Stimulated activated naive CD4-positive, alpha-beta T cell (primary cell): ENCODE results near the gene TOMM6.
"Not testable (repeated sequence)": the region's sequence is repeated elsewhere in the genome, so short reads cannot be mapped to it uniquely, and the experiment has no call there.

Experiments
- DNase-seq, 6 experiments: peaks; one replicate each; lab custom pipeline; 2025; lab: John Stamatoyannopoulos, UW

Gene TOMM6

DNA sequence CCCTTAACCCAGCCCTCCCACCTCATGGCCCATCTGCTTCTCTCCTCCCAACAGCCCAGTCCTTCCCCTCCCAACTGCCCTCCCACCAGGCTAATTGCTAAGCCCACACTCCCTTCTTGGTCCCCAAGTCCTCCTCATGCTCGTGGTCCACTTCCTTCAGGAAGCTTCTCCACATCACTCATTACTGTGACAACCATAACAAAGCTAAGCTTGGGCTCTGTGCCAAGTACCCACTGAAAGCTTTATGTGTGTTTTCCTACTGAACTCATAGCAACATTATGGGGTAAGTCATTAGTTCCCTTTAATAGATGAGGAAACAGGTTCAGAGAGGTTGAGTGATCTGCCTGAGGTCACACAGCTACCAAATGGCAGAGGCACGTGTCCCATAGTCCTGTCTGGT is 24.0 kb upstream of the TOMM6 start:
- no peak for DNase-seq

DNA sequence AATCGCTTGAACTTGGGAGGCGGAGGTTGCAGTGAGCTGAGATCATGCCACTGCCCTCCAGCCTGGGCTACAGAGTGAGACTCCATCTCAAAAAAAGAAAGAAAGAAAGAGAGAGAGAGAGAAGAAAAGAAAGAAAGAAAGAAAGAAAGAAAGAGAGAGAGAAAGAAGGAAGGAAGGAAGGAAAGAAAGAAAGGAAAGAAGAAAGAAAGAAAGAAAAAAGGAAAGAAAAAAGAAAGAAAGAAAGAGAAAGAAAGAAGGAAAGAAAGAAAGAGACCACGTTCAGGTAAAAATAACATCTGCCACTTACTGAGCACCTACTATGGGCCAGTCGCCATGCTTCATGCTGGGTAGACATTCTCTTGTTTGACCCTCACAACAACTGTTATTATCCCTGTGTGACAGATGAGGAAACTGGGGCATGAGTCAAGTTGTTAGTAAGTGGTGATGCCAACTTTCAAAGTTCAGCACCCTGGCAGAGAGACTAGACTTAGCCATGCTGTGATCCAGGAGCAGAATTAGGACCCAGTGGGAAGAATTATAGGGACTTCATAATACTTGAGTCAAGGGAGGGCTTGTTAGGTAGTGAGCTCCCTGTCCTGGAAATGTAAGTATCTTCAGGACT is 21.3 kb upstream of the TOMM6 start:
- not testable (repeated sequence) for DNase-seq

GRCh38 chr6:41767112-41767833 is 20.2 kb upstream of the TOMM6 start:
- no peak for DNase-seq

GRCh38 chr6:41768545-41769308 is 18.8 kb upstream of the TOMM6 start:
- no peak for DNase-seq

- DNase-seq, result no peak
These were observed 18.1 kb upstream of the TOMM6 start for GRCh38 chr6:41769376-41769775.

DNA sequence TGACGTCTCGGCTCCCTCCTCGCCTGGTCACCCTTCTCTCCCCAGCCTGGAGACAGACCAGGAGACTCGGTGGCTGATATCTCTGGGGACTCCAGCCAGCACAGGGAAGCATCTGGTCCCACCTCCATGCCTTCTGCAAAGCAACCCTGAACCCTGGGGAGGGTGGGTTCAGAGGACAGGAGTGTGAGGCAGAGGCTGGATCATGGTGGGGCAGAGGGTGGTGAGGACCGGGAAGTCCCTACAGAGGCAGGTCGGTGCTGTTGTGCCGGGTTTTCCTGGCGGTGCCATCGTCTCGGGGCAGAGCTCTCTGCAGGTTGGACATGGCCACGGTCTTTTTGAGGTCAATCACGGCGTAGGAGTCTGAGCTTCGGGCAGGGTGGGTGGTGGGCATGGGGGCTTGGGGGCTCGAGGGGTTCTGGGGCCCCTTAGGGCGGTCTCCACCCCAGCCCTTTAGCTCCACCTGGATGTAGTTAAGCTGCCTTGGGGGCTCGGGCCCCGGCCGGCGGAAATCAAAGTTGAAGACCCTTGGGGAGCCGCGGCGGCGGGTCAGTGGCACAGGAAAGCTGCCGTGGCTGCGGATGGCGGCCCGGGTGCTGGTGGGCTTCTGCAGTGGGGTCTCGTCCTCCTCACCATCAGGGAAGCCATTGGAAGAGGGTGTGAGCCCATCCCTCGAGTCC is 17.0 kb upstream of the TOMM6 start:
- no peak for DNase-seq

- no peak for DNase-seq
These were observed 16.2 kb upstream of the TOMM6 start for GRCh38 chr6:41771058-41771983.

GRCh38 chr6:41774841-41775240 is 12.7 kb upstream of the TOMM6 start:
- DNase-seq, result no peak

GRCh38 chr6:41775293-41775882 is 12.1 kb upstream of the TOMM6 start:
- no peak for DNase-seq

GRCh38 chr6:41777551-41778285 is 9.8 kb upstream of the TOMM6 start:
- DNase-seq, result no peak

DNA sequence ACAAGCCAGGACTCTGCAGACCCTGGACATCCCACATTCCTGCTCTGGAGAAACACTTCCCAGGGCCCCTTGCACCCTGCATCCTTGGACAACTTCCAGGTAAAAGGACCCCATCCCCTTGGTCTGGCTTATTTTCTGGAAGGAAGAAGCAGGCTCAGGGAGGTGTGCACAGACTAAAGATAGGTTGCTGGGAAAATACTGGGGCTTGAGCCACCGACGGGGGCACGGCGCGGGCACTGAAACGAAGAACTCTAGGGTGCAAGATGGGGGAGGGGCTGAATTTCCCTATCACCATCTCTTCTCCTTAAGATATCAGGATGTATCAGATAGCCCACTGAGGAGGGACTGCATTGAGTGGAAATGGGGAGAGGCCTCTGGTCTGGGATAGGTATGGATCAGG is 8.6 kb upstream of the TOMM6 start:
- no peak for DNase-seq

- no peak for DNase-seq
These were observed 8.2 kb upstream of the TOMM6 start for GRCh38 chr6:41779336-41779735.

DNA sequence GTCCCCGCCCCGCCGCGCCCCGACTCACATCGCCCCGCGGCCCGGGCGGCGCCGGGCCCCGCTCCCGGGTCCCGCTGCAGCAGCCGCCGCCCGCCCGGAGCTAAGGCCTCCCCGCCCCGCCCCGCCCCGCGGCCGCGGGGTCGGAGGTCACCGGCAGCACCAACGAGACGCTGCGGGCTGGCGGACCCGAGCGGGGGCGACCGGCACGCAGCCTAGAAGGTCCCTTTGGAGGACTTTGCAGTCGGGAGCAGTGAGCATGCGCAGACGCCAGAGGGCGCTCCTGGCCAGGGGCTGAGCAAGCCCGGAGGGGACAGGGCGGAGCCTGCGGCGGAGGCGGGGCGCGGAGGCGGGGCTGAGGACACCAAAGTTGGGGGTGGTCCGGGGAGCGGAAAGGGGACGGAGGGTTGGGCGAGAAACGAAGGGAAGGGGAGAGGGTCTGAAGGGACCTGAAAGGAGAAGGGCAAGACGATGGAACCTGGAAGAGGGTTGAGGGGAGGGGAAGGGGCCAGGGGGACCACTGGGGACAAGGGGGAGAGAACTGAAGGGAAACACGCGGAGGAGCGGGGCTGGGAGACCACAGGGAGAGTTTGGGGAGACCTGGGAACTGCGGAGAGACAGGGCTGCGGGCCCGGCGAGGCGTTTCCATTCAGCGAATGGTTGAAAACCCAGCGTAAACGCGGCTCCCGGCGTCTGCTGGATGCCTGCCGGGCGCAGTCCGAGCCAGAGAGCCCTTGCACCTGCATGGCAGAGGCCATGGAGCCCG is 7.5 kb upstream of the TOMM6 start, which contains the start of gene FRS3:
Gene FRS3 (minus strand): TSS at position 113 of the 763 bp plus-strand sequence. CDS start 2,913 bp downstream, outside the sequence.
- DNase-seq, result peak; percentile 92 to 98 (median 98)

- peak in 2 of 6 experiments; percentile 20 to 36 for DNase-seq
These were observed 6.7 kb upstream of the TOMM6 start, which contains the start of gene PRICKLE4 for GRCh38 chr6:41780551-41781365. TSS of gene PRICKLE4 (plus strand) at chr6:41780782. CDS start at chr6:41783474, 2,692 bp downstream.

DNA sequence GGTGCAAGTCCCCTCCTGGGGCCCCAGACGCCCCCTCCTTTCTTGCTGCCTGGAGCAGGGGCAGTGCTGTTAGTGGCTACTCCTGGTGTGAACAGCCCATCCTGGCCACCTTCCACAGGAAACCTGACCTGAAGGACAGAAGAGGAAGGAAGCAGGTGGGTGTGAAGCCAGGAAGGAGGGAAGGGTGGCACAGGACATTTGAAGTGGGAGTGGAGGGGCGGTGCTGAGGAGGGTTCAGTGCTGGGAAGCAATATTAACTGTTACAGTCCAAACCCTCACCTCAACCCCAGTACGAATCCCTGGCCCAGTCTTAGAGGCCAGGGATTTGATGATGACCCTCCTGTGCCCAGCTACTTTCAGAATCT is 6.1 kb upstream of the TOMM6 start:
- no peak for DNase-seq

- no peak for DNase-seq
These were observed 4.3 kb upstream of the TOMM6 start for GRCh38 chr6:41783106-41783780.

DNA sequence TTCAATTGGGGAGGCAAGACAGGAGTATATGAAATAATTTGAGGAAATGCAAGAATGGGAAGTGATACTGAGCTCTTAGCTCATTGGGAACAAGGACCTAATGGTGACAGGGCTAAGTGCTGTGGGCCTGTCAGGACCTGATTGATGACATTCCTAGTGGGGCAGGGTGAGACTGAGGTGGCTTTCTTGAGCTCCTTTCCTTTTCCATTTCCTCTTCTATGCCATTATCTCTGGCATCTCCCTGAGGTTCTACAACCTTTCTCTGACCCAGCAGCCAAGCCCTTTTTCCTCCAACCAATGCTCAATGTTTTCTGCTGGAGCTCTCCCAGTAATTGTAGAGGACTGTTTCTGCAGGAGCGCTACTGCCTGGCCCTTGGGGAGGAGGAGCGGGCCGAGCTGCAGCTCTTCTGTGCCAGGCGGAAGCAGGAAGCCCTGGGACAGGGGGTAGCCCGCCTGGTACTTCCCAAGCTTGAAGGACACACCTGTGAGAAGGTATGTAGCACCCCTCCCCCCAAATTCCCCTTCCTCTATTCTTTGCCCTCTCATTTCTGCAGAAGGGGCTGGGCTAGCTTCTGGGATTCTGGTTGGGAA is 2.8 kb upstream of the TOMM6 start:
- no peak for DNase-seq
